Inflammatory macrophage treated with lipopolysaccharide for 4 hours (primary cell): ENCODE measurements around the gene PGC.
A peak's percentile ranks its signal among the peaks of the same experiment; 100 is the strongest.

Experiments
- DNase-seq: peaks from one replicate; pipeline ENCODE4 v3.0.0-alpha.2; 2020

The PGC gene

DNA sequence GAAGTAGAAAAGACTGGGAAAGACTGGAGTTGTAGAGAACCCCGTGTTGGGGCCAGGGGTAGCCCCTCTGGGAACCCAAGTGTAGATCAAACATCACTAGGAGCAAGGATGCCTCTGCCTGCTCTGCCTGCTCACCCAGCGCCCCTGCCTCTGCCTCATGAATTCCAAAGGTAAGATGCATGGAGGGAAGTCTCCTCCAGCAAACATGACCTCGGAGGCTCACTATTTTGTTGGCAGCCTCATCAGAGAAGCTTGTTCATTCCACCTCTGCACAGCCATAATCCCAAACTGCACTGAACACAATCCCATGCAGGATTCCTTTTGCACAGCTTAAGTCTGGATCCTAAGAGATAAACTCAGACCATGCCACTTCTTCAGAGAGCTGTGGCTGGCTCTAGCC, 27.6 kb upstream of the PGC start:
- DNase-seq: no peak

DNA sequence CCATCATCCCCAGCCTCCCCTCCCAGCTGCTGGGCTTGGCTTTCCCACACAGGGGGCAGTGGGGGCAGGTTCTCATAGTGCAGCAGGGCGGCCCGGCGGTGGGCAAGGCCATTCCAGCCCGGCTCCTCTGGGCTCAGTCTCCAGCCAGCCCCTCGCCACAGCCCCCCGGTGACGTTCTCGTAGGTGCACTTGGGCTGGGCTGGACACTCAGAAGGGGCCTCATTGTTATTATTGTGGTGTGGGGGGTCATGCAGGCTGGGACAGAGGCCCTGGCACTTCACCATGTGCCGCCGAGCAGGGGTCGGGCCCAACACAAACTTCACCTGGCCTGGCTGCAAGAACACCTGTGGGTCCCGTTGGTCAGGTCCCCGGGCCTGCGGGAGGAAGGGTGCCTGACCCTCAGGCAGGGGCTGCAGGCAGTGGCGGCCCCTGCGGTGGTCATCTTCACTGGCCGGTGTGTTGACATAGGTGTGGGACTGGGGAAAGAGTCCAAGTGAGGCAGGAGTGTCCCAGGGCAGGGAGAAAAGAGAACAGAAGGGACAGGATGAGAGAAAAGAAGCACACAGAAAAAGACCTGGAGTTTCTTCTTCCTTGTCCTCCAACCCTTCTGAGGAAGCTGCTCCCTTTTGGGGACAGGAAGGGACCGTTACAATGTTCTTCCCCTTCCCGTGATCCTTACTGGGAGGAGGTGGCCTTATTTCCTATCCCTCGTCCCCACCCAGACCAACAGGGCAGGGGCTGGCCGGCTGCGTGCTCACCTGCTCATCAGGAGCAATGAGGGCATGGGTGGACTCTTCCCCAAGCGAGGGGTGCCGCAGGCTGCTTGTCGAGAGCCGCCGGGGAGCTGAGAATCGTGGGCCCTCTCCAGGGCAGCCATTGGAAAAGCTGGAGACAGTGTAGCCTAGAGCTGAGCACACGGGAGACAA, 24.1 kb upstream of the PGC start:
- no peak for DNase-seq

- no peak for DNase-seq
Measured at GRCh38 chr6:41770381-41771057, 23.3 kb upstream of the PGC start.

- no peak for DNase-seq
Measured at GRCh38 chr6:41769376-41769775, 22.2 kb upstream of the PGC start.

DNA sequence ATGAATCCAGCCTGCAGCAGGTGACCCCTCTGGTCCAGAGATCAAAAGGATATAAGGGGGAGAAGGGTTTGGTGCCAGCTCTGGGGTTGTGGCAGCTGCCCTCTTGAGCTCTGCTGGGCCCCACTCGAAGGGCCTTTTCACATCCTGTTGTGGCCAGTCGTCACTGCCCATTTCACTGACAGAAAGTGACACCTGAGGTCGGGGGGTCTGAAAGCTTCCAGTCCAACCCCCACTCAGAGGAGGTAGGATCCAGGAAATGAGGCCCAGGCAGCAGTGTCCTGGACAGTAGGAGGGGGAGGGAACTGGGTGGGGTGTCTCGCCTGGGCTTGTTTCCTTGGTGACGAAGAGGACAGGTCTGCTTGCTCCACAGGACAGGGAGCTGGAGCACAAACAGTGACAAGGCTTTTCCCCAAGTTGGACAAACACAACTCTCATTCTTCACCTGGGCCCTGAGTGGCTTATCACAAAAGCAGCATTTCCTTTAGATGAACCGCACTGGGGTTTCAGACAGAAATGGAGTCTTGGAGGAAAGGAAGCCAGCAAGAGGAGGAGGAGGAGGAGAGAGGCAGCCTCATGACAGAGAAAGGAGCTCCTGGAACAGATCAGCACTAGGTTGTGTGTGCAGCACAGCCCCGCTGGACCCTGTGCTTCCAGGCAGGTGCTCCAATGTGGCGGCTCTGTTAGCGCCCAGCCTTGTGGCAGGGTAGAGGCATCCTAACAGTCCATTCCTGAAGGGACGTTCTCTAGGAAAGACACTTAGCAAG, 21.5 kb upstream of the PGC start:
- no peak for DNase-seq

DNA sequence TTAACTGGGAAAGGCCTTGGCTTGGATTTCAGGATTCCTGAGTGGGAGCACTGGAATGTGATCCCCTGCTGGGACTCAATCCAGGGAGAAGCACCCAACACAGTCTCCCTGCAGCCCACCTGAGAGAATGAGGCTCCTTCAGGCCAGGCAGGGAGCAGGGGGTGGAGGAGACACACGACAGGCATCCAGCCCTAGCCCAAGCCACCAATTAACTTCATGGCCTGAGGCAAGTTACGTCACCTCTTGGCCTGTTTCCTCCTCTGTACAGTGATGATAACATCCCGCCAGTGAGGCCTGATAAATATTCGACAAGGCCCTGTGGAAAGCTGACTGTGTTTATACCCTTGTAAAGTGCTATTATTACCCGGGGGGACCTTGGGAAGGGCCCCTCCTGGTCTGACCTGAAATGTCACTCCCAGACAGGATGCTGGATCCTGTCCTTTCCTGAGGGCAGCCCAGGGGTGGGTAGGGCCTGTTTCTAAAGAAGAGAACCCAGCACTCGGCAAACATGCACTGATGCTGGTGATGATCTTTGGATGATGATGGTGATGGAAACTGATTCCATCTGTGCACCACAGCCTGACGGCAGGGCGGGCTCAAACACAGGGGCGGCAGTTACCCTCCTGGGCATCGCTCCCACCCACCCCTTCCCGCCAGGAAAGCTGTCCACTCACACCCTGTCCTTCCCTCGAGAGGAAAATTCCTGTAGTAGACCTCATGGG, 20.1 kb upstream of the PGC start:
- peak; percentile 45 for DNase-seq

GRCh38 chr6:41766043-41766664, 19.0 kb upstream of the PGC start:
- peak; percentile 15 for DNase-seq

DNA sequence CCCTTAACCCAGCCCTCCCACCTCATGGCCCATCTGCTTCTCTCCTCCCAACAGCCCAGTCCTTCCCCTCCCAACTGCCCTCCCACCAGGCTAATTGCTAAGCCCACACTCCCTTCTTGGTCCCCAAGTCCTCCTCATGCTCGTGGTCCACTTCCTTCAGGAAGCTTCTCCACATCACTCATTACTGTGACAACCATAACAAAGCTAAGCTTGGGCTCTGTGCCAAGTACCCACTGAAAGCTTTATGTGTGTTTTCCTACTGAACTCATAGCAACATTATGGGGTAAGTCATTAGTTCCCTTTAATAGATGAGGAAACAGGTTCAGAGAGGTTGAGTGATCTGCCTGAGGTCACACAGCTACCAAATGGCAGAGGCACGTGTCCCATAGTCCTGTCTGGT, 16.3 kb upstream of the PGC start:
- peak; percentile 62 for DNase-seq

DNA sequence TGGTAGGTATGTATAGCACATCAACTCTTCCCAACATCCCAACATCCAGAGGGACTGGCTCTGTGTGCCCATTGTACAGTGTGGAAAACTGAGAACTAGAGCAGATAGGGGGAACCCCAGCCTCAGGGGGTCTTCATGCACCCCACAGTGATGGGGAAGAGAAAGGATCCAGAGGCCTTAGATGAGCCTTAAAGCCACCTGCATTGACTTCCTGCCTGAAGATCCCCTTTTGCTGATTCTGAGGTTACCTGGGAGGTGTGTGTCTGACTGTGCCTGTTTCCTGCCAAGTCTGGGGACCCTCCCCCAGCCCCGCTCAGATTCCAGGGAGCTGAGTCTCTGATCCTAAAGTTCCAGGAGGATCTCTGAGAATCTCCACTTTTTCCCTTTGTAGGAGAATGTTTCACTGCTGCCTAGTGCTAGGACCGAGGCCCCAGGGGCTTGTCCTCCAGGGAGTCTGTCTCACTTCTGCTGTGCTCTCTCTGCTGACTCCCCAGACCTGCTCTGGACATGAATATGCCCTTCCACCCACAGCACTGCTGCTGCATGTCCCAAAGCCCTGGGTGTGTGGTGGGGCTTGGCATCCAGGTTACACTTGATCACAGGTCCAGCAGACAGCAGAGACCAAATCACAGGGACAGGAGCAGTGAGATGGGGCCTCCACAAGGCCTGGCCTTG, 12.8 kb upstream of the PGC start:
- DNase-seq: no peak

DNA sequence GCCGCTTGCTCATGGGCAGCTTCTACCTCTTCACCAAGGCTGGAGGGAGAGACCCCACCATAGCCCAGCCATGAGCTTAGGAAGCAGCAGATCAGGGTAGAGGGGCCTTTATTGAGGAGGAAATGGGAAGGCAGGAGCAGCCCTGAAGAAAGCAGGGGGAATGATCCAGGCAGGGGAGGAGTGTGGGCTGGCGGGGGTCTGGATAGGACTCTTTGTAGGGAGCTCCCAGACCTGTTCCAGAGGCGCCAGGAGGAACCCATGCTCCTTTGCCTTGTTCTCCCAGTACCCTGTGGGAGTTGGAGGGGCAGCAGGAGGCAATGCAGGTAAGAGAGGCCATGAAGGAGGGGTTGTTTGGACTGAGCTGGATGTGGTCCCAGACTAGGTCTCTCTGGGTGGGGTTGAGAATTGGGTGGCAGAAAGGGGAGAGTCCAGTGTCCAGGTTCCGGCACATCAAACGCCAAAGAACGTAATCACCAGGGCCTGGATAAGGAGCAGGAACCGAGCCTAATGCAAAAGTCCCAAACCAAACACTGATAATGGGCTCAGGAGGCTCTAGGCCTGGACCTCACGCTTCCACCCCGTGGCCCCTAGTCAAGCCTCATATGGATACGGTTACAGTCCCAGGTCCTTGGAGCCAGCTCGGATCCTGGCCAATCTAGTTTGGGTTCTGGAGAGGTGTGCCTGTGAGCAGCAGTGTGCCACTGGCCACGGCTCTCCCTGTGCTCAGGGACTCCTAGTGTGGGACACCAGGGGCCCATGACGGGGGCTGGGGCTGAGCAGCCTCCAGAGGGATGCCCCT, 12.1 kb upstream of the PGC start:
- DNase-seq: no peak

DNA sequence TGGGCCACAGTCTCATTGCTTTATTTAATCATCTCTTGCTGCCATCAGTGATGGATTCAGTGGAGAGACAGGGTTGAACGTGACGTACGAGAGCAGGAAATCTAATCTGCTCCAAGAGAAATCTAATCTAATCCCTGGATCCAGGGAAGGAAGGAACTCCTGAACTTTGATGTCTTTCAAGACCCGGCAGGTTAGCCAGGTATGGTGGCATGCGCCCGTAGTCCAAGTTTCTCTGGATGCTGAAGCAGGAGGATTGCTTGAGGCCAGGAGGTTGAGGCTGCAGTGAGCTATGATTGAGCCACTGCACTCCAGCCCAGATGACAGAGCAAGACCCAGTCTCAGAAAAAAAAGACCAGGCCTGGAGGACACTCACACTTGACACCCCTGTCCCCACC, 11.4 kb upstream of the PGC start:
- DNase-seq: no peak

DNA sequence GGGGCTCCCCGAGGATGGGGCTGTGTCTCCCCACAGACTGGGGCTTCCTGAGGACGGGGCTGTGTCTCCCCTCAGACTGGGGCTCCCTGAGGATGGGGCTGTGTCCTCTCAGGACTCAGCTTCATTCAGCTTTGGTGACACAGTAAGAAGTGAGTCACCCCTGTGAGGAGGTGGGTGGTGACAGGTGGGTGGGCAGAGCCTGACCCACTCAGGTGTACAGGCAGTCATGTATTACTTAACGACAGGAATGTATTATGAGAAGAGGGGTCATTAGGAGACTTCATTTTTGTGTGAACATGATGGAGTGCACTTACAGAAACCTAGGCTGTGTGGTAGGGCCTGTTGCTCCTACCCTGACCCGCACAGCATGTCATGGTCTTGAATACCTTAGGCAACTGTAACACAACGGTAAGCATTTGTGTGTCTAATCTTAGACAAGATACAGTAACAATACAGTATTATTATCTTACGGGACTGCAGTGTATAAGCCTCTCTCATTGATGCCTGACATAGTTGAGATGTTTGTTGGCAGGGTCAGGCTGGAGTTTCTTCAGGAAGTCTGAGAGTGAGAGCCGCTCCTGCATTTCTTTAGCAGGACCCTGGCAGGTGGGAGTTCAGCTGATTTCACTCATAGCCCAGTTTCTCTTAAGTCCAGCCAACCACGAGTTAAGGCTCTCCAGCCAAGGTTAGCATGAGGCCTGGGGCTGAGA, 10.9 kb upstream of the PGC start:
- no peak for DNase-seq

DNA sequence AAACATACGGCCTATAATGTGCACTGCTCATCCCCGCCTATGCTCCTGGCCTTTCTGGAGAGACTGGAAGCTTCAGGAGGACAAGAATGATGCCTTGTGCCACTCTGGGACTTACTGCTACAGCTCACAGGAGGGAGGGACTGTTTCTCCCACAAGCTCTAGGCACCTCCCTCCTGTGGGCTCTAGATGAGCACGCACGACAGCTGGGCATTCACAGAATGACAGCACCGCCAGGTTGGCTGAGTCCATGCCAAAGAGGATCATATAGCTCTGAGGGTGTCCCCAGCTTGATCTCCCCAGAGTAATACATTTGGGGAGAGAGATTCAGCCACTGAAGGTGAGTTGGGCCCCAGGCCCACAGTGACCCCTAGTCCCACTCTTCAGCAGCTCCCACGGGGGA, 10.1 kb upstream of the PGC start:
- no peak for DNase-seq

DNA sequence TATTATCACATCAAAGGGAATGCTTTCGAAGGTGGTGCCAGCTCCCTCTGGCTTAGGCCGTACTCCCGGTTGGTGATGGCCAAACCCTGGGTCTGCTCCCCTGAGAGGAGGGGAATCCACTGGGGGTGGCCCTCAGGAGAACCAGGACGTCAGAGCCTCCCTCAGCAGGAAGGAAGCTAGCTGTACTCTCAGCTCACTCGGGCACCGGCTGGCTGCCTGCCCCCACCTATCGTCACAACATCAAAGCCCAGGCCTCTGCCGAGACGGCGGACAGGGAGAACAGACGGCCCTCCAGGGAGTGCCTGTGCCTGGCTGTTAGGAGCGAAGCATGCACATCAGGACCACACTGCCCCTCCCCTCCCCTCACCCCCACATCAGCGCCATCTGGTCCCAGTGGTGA, 9.2 kb upstream of the PGC start:
- no peak for DNase-seq

- DNase-seq: no peak
Measured at GRCh38 chr6:41755895-41756294, 8.7 kb upstream of the PGC start.

GRCh38 chr6:41750374-41750773, 3.2 kb upstream of the PGC start:
- no peak for DNase-seq

GRCh38 chr6:41748542-41748941, 1.3 kb upstream of the PGC start:
- no peak for DNase-seq

DNA sequence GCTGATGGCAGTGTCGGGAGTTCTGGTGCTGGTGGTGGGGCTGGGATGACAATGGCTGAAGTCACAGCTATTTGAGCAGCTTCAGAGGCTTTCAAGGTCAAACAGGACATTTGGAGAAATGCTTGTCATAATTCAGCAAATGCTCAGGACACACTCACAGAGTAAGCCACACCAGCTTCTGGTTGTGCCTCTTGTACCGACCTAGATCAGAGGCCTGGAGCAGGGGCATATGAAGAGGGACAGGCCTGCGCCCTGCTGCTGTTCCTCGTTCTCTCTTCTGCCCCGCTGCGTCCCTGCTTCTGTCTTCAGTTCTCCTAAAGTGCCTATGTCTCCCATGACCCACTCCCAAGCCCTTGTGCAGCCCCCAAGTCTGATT, 893 bp upstream of the PGC start:
- DNase-seq: no peak

GRCh38 chr6:41746107-41746506, 1.1 kb downstream of the PGC start:
- no peak for DNase-seq

DNA sequence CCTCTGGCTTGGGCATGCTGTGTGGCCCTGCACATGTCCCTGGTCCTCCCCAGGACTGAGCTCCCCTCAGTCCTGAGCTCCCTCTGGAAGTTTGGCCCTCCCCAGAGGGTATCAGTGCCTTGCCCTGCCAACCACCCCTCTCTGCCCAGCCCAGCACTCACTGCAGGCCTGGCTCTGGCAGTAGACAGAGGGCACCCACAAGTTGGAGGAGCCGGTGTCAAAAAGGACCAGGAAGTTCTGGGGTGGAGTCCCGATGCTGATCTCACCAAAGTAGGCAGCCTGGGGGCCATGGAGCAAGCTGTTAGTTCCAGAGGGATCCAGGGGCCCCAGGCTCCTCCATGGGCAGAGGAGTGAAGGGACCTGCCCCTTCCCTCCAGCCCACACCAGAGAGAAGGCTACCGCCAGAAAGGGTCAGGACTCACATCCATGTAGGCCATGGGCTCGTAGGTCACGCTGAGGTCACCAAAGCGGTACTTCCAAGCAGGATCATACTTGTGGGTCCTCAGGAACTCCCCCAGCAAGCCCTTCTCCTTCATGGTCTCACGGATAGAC, 2.9 kb downstream of the PGC start:
- DNase-seq: no peak
